ENCODE measurements around the gene NAV3.

GRCh38 chr12:78099806-78100205 is 269.1 kb downstream of the NAV3 start:
- TF ChIP-seq, protein P1, sequence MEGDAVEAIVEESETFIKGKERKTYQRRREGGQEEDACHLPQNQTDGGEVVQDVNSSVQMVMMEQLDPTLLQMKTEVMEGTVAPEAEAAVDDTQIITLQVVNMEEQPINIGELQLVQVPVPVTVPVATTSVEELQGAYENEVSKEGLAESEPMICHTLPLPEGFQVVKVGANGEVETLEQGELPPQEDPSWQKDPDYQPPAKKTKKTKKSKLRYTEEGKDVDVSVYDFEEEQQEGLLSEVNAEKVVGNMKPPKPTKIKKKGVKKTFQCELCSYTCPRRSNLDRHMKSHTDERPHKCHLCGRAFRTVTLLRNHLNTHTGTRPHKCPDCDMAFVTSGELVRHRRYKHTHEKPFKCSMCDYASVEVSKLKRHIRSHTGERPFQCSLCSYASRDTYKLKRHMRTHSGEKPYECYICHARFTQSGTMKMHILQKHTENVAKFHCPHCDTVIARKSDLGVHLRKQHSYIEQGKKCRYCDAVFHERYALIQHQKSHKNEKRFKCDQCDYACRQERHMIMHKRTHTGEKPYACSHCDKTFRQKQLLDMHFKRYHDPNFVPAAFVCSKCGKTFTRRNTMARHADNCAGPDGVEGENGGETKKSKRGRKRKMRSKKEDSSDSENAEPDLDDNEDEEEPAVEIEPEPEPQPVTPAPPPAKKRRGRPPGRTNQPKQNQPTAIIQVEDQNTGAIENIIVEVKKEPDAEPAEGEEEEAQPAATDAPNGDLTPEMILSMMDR (IDR thresholded peaks at IDR 0.05; ENCODE audit: low read depth, low read length, poor library complexity, severe bottlenecking): no peak
- TF ChIP-seq EZH2phosphoT487 (IDR thresholded peaks at IDR 0.05; ENCODE audit: borderline replicate concordance, low read length): no peak
